Measurements from ENCODE around the gene CACNB2. TPM values are rescaled to one million over a fixed set of nuclear protein-coding genes. Genes with fewer than 3 reads are reported as not detected.

The CACNB2 gene
- polyA plus RNA-seq, 1 of the 3 experiments (the other 2 are of a cell fraction) = 0.74 TPM

DNA sequence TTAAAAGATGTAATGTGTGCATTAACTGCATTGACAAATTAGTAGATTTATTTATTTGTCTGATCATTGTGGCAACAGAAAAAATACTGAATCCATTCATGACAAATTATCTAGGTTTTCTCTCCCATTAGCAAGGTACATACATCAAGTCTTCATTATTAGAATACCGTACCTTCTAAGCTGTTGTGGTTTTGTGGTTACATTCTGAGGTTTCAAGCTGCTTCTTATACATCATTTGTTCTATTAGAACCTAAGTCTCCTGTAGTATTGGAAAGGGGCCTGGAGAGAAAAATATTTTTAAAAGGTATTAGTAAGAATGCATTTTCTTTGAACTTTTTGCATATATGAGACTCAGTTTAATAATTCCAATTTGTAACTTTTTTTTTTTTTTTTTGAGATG lies 26.3 kb upstream of the CACNB2 start (continued):
- TF ChIP-seq, protein P1, sequence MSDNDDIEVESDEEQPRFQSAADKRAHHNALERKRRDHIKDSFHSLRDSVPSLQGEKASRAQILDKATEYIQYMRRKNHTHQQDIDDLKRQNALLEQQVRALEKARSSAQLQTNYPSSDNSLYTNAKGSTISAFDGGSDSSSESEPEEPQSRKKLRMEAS (IDR thresholded peaks at IDR 0.05; ENCODE audit: low read depth) = no peak

DNA sequence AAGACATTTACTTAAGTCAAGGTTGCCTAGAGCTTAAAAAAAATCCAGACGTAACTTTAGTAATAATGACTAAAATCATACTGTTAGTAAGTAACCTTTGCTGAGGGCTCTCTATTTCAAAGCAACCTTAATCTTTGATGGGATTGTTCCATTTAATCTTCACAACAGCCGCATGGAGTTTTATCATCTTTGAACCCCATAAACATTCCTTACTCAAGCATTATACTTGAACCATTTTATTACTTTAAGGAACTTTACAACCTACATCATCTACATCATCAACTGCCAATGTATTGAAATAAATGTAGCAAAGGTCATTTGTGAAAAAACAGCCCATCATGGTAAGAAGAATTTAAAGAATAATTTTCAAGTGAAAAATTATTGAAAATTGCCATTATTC lies 22.9 kb upstream of the CACNB2 start:
- POLR2A ChIA-PET = no interaction called here
- no peaks in the 10 kb centered on the region for H4K20me1 ChIP-seq (ENCODE audit: insufficient read depth)
- no peaks in the 10 kb centered on the region for H3F3A ChIP-seq (replicated peaks; ENCODE audit: insufficient read depth)
- H3K4me3 ChIP-seq (ENCODE audit: low read depth in 2 of 2, low read length in 1 of 2) = no peak overlapping the region
- no peaks in the 10 kb centered on the region for H3K9me2 ChIP-seq
- H3K4me1 ChIP-seq (ENCODE audit: control insufficient read depth in 1 of 2, insufficient read depth in 2 of 2, low read depth in 1 of 2, low read length in 1 of 2) = no peaks in the 10 kb centered on the region
- H3K79me2 ChIP-seq (ENCODE audit: insufficient read depth) = no peaks in the 10 kb centered on the region
- no peak overlapping the region for H3K27ac ChIP-seq (ENCODE audit: low read depth in 2 of 2, low read length in 1 of 2)
- no peaks in the 10 kb centered on the region for H3K27me3 ChIP-seq (ENCODE audit: insufficient read depth)
- CTCF ChIA-PET = interaction anchor here (1.3 kb wide), 1 partner anchor 12 kb away, joined by 5 read pairs; no protein-coding TSS in a partner anchor
- H3K9me3 ChIP-seq = no peaks in the 10 kb centered on the region
- no peak overlapping the region for H2AFZ ChIP-seq (ENCODE audit: low read depth)
- no peak overlapping the region for H3K9ac ChIP-seq
- TF ChIP-seq, protein P2, sequence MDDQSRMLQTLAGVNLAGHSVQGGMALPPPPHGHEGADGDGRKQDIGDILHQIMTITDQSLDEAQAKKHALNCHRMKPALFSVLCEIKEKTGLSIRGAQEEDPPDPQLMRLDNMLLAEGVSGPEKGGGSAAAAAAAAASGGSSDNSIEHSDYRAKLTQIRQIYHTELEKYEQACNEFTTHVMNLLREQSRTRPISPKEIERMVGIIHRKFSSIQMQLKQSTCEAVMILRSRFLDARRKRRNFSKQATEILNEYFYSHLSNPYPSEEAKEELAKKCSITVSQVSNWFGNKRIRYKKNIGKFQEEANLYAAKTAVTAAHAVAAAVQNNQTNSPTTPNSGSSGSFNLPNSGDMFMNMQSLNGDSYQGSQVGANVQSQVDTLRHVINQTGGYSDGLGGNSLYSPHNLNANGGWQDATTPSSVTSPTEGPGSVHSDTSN (IDR thresholded peaks at IDR 0.05) = no peak
- TF ChIP-seq YY1 (IDR thresholded peaks at IDR 0.05; ENCODE audit: low read depth) = no peak
- TF ChIP-seq CHD2 (IDR thresholded peaks at IDR 0.05; ENCODE audit: low read length, partially characterized antibody) = no peak
- no peak for TF ChIP-seq RXRA (IDR thresholded peaks at IDR 0.05; ENCODE audit: borderline replicate concordance, low read depth)
- TF ChIP-seq MEF2A (IDR thresholded peaks at IDR 0.05; ENCODE audit: borderline replicate concordance, low read depth) = no peak
- no peak for TF ChIP-seq TAF1 (IDR thresholded peaks at IDR 0.05; ENCODE audit: borderline replicate concordance, low read depth, low read length)
- TF ChIP-seq, protein P3, sequence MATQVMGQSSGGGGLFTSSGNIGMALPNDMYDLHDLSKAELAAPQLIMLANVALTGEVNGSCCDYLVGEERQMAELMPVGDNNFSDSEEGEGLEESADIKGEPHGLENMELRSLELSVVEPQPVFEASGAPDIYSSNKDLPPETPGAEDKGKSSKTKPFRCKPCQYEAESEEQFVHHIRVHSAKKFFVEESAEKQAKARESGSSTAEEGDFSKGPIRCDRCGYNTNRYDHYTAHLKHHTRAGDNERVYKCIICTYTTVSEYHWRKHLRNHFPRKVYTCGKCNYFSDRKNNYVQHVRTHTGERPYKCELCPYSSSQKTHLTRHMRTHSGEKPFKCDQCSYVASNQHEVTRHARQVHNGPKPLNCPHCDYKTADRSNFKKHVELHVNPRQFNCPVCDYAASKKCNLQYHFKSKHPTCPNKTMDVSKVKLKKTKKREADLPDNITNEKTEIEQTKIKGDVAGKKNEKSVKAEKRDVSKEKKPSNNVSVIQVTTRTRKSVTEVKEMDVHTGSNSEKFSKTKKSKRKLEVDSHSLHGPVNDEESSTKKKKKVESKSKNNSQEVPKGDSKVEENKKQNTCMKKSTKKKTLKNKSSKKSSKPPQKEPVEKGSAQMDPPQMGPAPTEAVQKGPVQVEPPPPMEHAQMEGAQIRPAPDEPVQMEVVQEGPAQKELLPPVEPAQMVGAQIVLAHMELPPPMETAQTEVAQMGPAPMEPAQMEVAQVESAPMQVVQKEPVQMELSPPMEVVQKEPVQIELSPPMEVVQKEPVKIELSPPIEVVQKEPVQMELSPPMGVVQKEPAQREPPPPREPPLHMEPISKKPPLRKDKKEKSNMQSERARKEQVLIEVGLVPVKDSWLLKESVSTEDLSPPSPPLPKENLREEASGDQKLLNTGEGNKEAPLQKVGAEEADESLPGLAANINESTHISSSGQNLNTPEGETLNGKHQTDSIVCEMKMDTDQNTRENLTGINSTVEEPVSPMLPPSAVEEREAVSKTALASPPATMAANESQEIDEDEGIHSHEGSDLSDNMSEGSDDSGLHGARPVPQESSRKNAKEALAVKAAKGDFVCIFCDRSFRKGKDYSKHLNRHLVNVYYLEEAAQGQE (IDR thresholded peaks at IDR 0.05; ENCODE audit: low read depth, low read length) = no peak
- TF ChIP-seq RFX5 (IDR thresholded peaks at IDR 0.05; ENCODE audit: low read length) = no peak
- no peak for TF ChIP-seq GATA2 (CRISPR knock-in tag; IDR thresholded peaks at IDR 0.05)
- TF ChIP-seq, protein P4, sequence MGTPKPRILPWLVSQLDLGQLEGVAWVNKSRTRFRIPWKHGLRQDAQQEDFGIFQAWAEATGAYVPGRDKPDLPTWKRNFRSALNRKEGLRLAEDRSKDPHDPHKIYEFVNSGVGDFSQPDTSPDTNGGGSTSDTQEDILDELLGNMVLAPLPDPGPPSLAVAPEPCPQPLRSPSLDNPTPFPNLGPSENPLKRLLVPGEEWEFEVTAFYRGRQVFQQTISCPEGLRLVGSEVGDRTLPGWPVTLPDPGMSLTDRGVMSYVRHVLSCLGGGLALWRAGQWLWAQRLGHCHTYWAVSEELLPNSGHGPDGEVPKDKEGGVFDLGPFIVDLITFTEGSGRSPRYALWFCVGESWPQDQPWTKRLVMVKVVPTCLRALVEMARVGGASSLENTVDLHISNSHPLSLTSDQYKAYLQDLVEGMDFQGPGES (IDR thresholded peaks at IDR 0.05; ENCODE audit: low read depth, low read length) = no peak
- TF ChIP-seq EZH2phosphoT487 (IDR thresholded peaks at IDR 0.05; ENCODE audit: borderline replicate concordance, low read depth) = no peak
- TF ChIP-seq TEAD4 (IDR thresholded peaks at IDR 0.05; ENCODE audit: borderline replicate concordance, insufficient read depth) = no peak
- TF ChIP-seq SMC3 (IDR thresholded peaks at IDR 0.05; ENCODE audit: low read depth, low read length) = no peak
- TF ChIP-seq NFIC (IDR thresholded peaks at IDR 0.05; ENCODE audit: borderline replicate concordance) = no peak
- TF ChIP-seq, protein P1 (IDR thresholded peaks at IDR 0.05; ENCODE audit: low read depth) = no peak
- TF ChIP-seq ELF1 (IDR thresholded peaks at IDR 0.05) = no peak
- H3K36me3 ChIP-seq (replicated peaks in 1 of 2; ENCODE audit: control insufficient read depth in 1 of 2, insufficient read depth in 2 of 2, low read length in 1 of 2) = no peaks in the 10 kb centered on the region
- 87% methylated on average over 2 of the region's 2 CpGs for WGBS (ENCODE audit: low lambda C conversion rate)
- H3K4me2 ChIP-seq = no peak overlapping the region
- no peak for DNase-seq
